ENCODE results near the gene PKHD1.

GRCh38 chr6:51608932-51609331 lies 478.5 kb downstream of the PKHD1 start:
- TF ChIP-seq CTCF (IDR thresholded peaks at IDR 0.05; ENCODE audit: poor library complexity) (no peak), EZH2 (IDR thresholded peaks at IDR 0.05; ENCODE audit: borderline replicate concordance) (no peak), EZH2phosphoT487 (IDR thresholded peaks at IDR 0.05; ENCODE audit: low read depth, severe bottlenecking, unreplicated experiment) (no peak)

All from hepatocyte (in vitro differentiated cells).